ENCODE data around the gene VARS1.
A peak's percentile ranks its signal among the peaks of the same experiment; 100 is the strongest.

The VARS1 gene

DNA sequence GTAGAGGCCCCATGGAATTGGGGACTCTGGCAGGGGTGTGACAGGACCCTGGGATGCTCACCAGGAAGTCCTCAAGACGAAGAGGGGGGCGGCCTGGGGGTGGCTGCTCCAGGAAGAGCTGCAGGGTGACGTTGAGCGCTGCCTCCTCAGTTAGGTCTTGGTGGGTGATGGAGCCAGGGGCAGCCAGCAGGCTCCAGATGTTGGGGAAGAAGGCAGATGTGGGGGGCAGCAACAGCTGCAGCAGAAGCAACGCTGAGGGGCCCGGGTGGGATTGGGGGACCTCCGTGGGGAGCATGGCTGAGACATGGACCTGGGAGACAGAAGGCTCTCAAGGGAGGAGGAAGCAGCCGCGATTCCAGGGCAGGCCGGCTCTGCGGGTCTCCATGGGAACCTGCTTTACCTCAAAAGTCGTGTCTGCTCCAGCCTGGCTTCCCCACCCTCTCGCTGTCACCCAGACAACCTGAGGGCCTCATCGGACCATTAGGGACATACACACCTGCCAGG lies 19.0 kb downstream of the VARS1 start:
- TF ChIP-seq CTCF (IDR thresholded peaks at IDR 0.05; ENCODE audit: low read depth, low read length, missing control alignments), result no peak
- DNase-seq (ENCODE audit: extremely low read depth, low read depth), result no peak
- H3K4me3 ChIP-seq (replicated peaks; ENCODE audit: low read depth, low read length), result no peak overlapping the region

DNA sequence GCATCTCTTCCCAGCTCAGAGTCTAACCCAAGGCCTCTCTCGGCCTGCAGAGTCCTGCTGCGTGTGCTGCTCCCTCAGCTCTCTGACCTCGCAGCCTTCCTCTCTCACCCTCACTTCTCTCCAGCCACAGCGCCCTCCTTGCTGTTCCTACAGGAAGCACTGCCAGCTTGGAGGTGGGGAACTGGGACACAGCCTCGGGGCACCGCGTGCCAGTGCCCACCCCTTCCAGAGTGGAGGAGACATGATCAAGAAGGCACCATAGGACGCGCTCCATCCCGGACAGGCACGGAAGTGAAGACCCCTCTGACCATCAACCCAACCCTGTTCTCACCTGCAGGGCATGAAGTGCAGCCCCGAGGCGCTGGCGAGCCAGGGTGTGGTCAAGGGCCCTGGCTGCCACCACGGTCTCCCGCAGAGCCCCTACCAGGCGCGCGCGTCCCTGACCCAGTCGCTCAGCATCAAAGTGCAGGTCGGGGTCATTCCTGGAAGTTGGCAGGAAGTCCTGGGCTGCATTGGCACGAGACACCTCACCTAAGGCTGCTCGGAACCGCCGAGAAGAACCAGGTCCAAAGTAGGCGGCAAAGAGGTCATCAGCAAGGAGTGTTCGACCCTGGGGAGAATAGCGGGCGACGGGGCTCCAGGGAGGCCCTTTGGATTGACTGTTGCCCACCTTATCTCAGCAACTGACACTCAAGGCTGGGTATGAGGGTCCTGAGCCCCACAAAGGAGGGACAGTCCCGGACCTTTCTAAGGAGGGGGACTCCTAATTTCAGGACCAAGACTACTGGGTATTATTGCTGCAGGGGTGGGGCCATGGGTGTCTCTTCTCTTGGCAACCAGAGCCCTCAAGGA lies 19.7 kb downstream of the VARS1 start:
- no peak overlapping the region for H3K4me3 ChIP-seq (replicated peaks; ENCODE audit: low read depth, low read length)
- TF ChIP-seq CTCF (IDR thresholded peaks at IDR 0.05; ENCODE audit: low read depth, low read length, missing control alignments), result no peak
- DNase-seq (ENCODE audit: extremely low read depth, low read depth), result no peak

DNA sequence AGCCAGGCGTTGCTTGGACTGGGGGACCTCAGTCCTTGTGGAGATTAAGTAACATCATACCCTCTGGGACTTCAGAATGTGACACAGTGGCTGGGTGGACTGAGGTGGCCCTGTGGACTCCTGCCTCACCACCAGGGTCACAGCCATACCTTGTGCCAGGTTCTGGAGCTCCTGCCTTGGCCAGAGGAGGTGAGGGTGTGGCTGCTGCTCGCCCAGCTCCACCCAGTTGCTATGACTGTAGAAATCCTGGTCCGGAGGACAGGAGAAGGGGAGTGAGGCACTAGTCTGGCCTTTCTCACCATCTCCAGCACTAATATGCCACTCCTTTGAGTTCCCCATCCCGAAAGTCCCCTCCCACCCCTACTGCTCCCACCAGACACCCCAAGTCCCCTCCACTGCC lies 20.4 kb downstream of the VARS1 start:
- no peak overlapping the region for H3K4me3 ChIP-seq (replicated peaks; ENCODE audit: low read depth, low read length)
- DNase-seq (ENCODE audit: extremely low read depth, low read depth), result no peak
- no peak for TF ChIP-seq CTCF (IDR thresholded peaks at IDR 0.05; ENCODE audit: low read depth, low read length, missing control alignments)

DNA sequence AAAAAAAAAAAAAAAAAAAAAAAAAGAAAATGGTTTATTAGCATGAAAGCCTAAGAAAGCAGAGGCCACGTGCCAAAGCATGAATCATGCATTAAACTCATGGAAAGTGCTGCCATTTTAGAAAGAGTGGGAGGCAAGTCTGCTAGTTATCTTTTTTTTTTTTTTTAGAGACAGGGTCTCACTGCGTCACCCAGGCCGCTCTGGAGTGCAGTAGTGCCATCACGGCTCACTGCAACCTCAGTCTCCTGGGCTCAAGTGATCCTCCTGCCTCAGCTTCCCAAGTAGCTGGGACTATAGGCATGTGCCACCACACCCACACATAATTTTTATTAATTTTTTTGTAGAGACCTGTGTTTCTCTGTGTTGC lies 23.6 kb downstream of the VARS1 start:
- no peak for TF ChIP-seq CTCF (IDR thresholded peaks at IDR 0.05; ENCODE audit: low read depth, low read length, missing control alignments)
- no peak overlapping the region for H3K4me3 ChIP-seq (replicated peaks; ENCODE audit: low read depth, low read length)
- DNase-seq (ENCODE audit: extremely low read depth, low read depth), result peak; percentile 32

GRCh38 chr6:31770860-31771259 lies 24.7 kb downstream of the VARS1 start:
- H3K4me3 ChIP-seq (replicated peaks; ENCODE audit: low read depth, low read length), result no peak overlapping the region
- TF ChIP-seq CTCF (IDR thresholded peaks at IDR 0.05; ENCODE audit: low read depth, low read length, missing control alignments), result no peak
- DNase-seq (ENCODE audit: extremely low read depth, low read depth), result no peak

- no peak for DNase-seq (ENCODE audit: extremely low read depth, low read depth)
- TF ChIP-seq CTCF (IDR thresholded peaks at IDR 0.05; ENCODE audit: low read depth, low read length, missing control alignments), result peak; percentile 90
- H3K4me3 ChIP-seq (replicated peaks; ENCODE audit: low read depth, low read length), result no peak overlapping the region
These were observed 25.7 kb downstream of the VARS1 start for GRCh38 chr6:31769684-31770371.

All from HFF-Myc (cell line).